Stimulated activated CD4-positive, alpha-beta T cell treated with anti-CD3 and anti-CD28 coated beads, Interleukin-15, amount 100 ng/mL, for 24 hours (primary cell): ENCODE measurements around the gene TDRD9.
"Not testable (repeated sequence)": the region's sequence is repeated elsewhere in the genome, so short reads cannot be mapped to it uniquely, and the experiment has no call there.

Experiments
- DNase-seq: peaks from one replicate; pipeline ENCODE4 v3.0.0-alpha.2; 2020

The TDRD9 gene

GRCh38 chr14:103928011-103928890, at the start of gene TDRD9:
Gene TDRD9, plus strand, starts transcription at chr14:103928456. Its CDS starts 54 bp downstream, at chr14:103928510.
- no peak for DNase-seq

GRCh38 chr14:103879118-103879569, 49.1 kb upstream of the TDRD9 start:
- DNase-seq, result no peak

- peak; percentile 17 for DNase-seq
Observed at GRCh38 chr14:103879570-103880347, 48.5 kb upstream of the TDRD9 start.

GRCh38 chr14:103880348-103881267, 47.6 kb upstream of the TDRD9 start:
- peak; percentile 28 for DNase-seq

- no peak for DNase-seq
Observed at GRCh38 chr14:103881268-103882201, 46.7 kb upstream of the TDRD9 start.

- no peak for DNase-seq
Observed at GRCh38 chr14:103882503-103883262, 45.6 kb upstream of the TDRD9 start.

- no peak for DNase-seq
Observed at GRCh38 chr14:103883263-103883523, 45.1 kb upstream of the TDRD9 start.

GRCh38 chr14:103884854-103885253, 43.4 kb upstream of the TDRD9 start:
- no peak for DNase-seq

GRCh38 chr14:103885509-103885932, 42.7 kb upstream of the TDRD9 start:
- no peak for DNase-seq

- DNase-seq, result no peak
Observed at GRCh38 chr14:103886304-103887169, 41.7 kb upstream of the TDRD9 start.

GRCh38 chr14:103887170-103887501, 41.1 kb upstream of the TDRD9 start:
- DNase-seq, result no peak

- DNase-seq, result no peak
Observed at GRCh38 chr14:103887557-103888115, 40.6 kb upstream of the TDRD9 start.

- DNase-seq, result not testable (repeated sequence)
Observed at GRCh38 chr14:103889002-103889312, 39.3 kb upstream of the TDRD9 start.

GRCh38 chr14:103889313-103890051, 38.8 kb upstream of the TDRD9 start:
- DNase-seq, result no peak

- no peak for DNase-seq
Observed at GRCh38 chr14:103890052-103890371, 38.2 kb upstream of the TDRD9 start.

GRCh38 chr14:103890821-103891666, 37.2 kb upstream of the TDRD9 start:
- DNase-seq, result no peak

GRCh38 chr14:103891667-103892215, 36.5 kb upstream of the TDRD9 start:
- no peak for DNase-seq

- DNase-seq, result no peak
Observed at GRCh38 chr14:103892247-103892646, 36.0 kb upstream of the TDRD9 start.
